ENCODE data around the gene EPN2. TPM values are rescaled to one million over a fixed set of nuclear protein-coding genes. Genes with fewer than 3 reads are reported as not detected.

EPN2 gene
- total RNA-seq, 4 donors from 2014 or later, result 23.9 to 35.1 (median 34.1) TPM

DNA sequence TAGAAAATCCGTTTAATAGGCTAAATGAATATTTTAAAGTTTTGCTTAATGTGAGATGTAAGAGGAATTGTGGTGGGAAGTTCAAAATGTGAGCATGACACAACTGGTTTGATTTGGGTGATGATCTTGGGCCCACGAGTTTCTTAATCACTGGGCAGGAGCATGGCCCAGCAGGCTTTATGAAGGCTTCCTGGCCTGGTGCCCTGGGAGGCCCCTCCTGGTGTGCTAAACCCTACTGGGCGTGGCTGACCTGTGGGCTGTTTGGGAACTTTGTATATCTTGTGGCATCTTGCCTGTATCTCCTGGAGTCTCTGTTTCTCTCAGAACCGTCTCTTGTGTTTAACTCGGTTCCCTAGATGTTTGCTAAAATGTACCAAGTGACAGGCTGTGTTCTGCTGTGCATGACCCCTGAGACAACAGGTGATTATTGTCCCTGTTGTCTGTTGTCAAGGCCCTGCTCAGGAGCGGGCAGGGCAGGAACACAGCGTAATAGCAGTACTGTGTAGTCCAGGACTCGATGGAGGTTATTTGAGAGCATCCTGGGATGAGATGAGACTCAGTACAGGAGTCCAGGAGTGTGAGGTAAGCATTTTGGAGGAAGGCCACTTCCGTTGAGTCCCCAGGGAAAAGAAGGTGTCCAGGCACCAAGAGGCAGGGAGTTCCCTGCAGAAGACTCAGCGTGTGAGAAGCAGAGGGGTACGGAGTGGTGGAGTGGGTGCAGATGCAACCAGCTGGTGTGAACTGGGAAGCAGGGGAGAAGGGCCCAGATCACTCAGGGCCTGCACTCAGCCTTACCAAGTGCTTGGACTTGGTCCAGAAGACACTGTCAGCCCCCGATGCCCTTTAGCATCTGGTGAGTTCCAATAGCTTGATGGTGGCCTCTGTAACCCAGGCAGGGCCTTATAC, 76.8 kb downstream of the EPN2 start:
- H3K36me3 ChIP-seq, result peaks cover 0 to 23% (median 0%) of the 10 kb centered on the region in 3 donors
- no peak for DNase-seq

DNA sequence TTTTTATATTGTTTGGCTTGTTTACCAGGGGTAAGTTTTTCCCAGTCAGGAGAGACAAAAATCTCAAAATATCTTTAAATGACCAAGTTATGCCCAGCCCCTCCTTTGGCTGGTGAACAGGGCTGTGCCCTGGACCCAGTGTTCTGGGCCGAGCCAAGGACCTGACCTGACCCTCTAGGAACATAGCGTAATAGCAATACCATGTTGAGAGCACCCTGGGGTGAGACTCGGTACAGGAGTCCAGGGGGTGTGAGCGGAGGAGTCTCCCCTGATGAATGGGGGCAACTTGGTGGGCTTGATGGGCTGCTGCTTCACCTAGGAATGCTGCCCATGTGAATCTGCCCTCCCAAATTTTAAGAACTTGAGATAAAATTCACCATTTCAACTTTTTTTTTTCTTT, 77.9 kb downstream of the EPN2 start:
- H3K4me3 ChIP-seq, result no peak overlapping the region
- TF ChIP-seq, protein P1, sequence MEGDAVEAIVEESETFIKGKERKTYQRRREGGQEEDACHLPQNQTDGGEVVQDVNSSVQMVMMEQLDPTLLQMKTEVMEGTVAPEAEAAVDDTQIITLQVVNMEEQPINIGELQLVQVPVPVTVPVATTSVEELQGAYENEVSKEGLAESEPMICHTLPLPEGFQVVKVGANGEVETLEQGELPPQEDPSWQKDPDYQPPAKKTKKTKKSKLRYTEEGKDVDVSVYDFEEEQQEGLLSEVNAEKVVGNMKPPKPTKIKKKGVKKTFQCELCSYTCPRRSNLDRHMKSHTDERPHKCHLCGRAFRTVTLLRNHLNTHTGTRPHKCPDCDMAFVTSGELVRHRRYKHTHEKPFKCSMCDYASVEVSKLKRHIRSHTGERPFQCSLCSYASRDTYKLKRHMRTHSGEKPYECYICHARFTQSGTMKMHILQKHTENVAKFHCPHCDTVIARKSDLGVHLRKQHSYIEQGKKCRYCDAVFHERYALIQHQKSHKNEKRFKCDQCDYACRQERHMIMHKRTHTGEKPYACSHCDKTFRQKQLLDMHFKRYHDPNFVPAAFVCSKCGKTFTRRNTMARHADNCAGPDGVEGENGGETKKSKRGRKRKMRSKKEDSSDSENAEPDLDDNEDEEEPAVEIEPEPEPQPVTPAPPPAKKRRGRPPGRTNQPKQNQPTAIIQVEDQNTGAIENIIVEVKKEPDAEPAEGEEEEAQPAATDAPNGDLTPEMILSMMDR (IDR thresholded peaks at IDR 0.05), result no peak
- no peak for TF ChIP-seq POLR2A (IDR thresholded peaks at IDR 0.05)
- no peak for DNase-seq
- H3K27me3 ChIP-seq, result no peaks in the 10 kb centered on the region
- peaks cover 0 to 20% (median 0%) of the 10 kb centered on the region in 3 donors for H3K36me3 ChIP-seq
- H3K27ac ChIP-seq, result no peak overlapping the region
- H3K4me1 ChIP-seq, result peaks cover 0 to 8% (median 2%) of the 10 kb centered on the region in 4 donors
- no peaks in the 10 kb centered on the region for H3K9me3 ChIP-seq

More for the DNA sequence above, 76.8 kb downstream of the EPN2 start:
- no peaks in the 10 kb centered on the region for H3K27me3 ChIP-seq
- no peak overlapping the region for H3K4me3 ChIP-seq
- H3K27ac ChIP-seq, result no peak overlapping the region
- peaks cover 0 to 8% (median 2%) of the 10 kb centered on the region in 4 donors for H3K4me1 ChIP-seq
- no peak for TF ChIP-seq POLR2A (IDR thresholded peaks at IDR 0.05)
- TF ChIP-seq, protein P1 (IDR thresholded peaks at IDR 0.05), result no peak
- H3K9me3 ChIP-seq, result no peaks in the 10 kb centered on the region

DNA sequence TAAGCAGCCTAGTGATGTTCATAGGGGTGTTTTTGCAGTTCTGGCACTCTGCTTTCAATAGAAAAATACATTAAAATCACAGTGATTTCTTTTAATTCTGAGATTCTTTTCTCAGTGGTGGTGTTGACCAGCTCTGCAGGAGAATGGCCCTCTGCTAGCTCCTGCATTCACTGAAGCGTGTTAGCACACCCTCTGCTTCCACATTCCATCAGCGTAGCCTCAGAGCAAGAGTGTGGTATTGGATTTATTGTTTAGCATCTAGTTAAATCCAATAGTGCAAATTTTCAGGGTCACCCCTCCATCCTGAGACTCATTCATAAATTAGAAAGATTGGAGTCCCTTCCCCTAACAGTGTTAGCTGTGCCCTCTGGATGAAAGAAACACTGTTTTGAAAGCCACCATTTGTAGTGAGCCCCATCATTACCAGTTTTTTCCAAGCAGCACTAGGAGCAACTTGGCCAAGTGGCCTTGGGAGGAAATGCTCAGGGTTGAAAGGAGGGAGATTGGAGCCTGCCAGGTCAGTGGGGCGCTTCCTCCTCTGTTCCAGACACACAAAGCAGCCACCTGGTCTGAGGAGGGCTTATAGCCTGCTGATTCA, 79.7 kb downstream of the EPN2 start:
- Histone ChIP-seq H3K4me3 (no peak overlapping the region), H3K36me3 (peaks cover 0 to 17% (median 0%) of the 10 kb centered on the region in 3 donors), H3K27me3 (no peaks in the 10 kb centered on the region), H3K9me3 (no peaks in the 10 kb centered on the region), H3K27ac (peak overlapping the region in 1 of 4 donors; percentile 27), H3K4me1 (peaks cover 0 to 8% (median 2%) of the 10 kb centered on the region in 4 donors)
- no peak for DNase-seq
- TF ChIP-seq POLR2A (IDR thresholded peaks at IDR 0.05), result no peak
- TF ChIP-seq, protein P1 (IDR thresholded peaks at IDR 0.05), result no peak

DNA sequence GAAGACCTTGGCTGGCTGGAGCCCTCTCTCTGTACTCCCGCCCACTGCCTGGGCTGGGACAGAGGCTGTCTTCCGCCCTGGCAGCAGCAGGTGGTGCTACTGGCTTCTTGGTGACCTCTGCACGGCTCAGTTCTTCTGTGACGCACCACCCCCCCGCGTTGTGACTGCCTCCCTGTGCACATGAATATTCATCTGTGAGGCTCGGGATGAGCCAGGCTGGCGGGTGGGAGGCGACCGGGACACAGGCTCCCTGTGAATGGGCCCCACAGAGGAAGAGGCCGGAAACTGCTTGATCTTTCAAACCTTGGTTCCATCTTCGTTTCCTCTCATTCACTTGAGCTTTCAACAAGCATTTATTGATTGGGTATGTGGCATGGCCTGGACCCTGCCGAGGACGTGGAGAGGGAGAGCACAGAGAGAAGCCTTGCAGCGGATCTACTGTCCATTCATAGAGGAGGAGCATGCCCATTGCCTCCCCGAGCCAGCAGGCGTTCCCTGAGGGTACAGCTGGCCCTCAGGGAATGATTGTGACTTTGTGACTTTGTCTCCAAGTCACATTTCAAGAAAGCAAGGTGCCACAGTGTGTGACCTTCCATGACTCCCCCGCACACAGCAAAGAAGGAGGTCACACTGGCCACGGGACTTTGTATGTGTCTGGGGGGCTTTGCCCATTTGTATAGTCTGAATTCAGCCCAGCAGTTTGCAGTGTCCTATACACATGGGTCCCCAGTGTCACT, 80.4 kb downstream of the EPN2 start:
- H3K27me3 ChIP-seq, result no peaks in the 10 kb centered on the region
- DNase-seq, result peak; percentile 58 to 87 (median 83)
- peaks cover 0 to 8% (median 2%) of the 10 kb centered on the region in 4 donors for H3K4me1 ChIP-seq
- peak overlapping the region in 1 of 4 donors; percentile 27 for H3K27ac ChIP-seq
- peaks cover 0 to 11% (median 0%) of the 10 kb centered on the region in 3 donors for H3K36me3 ChIP-seq
- no peaks in the 10 kb centered on the region for H3K9me3 ChIP-seq
- H3K4me3 ChIP-seq, result no peak overlapping the region
- TF ChIP-seq POLR2A (IDR thresholded peaks at IDR 0.05), result no peak
- TF ChIP-seq, protein P1 (IDR thresholded peaks at IDR 0.05), result peak in 4 of 6 experiments; percentile 18 to 60 (median 54)

DNA sequence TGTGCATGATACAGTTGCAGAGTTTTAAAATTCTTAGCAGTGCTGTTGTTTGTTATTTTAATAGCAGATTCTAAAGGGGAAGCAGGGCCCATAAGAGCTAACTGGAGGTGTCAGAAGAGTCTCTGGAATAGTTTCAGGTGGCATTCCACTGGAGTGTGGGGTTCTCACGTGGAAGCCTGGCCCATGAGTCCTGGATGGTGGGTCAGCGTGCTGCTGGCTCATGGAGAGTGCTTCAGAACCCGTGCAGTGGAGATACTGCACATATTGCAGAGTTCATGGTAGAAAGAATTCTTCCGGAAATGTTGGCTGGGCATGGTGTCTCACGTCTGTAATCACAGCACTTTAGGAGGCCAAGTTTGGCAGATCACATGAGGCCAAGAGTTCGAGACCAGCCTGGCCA, 81.4 kb downstream of the EPN2 start:
- H3K27ac ChIP-seq, result no peak overlapping the region
- no peaks in the 10 kb centered on the region for H3K36me3 ChIP-seq
- H3K4me3 ChIP-seq, result no peak overlapping the region
- H3K4me1 ChIP-seq, result peaks cover 0 to 8% (median 2%) of the 10 kb centered on the region in 4 donors
- no peaks in the 10 kb centered on the region for H3K27me3 ChIP-seq
- TF ChIP-seq, protein P1 (IDR thresholded peaks at IDR 0.05), result no peak
- no peak for TF ChIP-seq POLR2A (IDR thresholded peaks at IDR 0.05)
- H3K9me3 ChIP-seq, result no peaks in the 10 kb centered on the region
- no peak for DNase-seq
